Stimulated activated CD8-positive, alpha-beta memory T cell treated with anti-CD3 and anti-CD28 coated beads, Interleukin-7, amount 100 ng/mL, for 48 hours (primary cell): Measurements from ENCODE around the gene IL32.
"Not testable (repeated sequence)": the region's sequence is repeated elsewhere in the genome, so short reads cannot be mapped to it uniquely, and the experiment has no call there.

ENCODE experiments used
- DNase-seq, 2 donors: peaks; one replicate each; pipeline ENCODE4 v3.0.0-alpha.2; 2020; ENCODE audit warnings: low read depth in 1 of 2; ENCODE audit errors: extremely low read depth in 1 of 2

The IL32 gene

DNA sequence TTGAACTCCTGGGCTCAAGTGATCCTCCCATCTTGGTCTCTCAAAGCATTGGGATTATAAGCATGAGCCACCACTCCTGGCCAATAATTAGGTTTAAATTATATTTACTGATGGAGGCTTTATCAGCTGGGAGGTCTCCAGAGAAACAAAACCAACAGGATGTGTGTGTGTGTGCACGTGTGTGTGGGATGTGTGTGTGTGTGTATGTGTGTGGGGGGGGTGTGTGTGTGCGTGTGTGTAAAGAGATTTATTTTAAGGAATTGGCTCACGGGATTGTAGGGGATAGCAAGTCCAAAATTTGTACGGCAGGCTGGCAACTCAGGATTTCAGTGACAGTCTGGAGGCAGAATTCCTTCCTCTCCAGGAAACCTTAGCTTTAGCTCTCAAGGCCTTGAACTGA, 14.4 kb upstream of the IL32 start:
- no peak for DNase-seq

GRCh38 chr16:3051494-3051893, 13.9 kb upstream of the IL32 start:
- DNase-seq: no peak

- not testable (repeated sequence) for DNase-seq
Observed at GRCh38 chr16:3052571-3053329, 12.7 kb upstream of the IL32 start.

GRCh38 chr16:3053330-3053710, 12.1 kb upstream of the IL32 start:
- DNase-seq: not testable (repeated sequence)

- DNase-seq: no peak
Observed at GRCh38 chr16:3054965-3055733, 10.3 kb upstream of the IL32 start.

DNA sequence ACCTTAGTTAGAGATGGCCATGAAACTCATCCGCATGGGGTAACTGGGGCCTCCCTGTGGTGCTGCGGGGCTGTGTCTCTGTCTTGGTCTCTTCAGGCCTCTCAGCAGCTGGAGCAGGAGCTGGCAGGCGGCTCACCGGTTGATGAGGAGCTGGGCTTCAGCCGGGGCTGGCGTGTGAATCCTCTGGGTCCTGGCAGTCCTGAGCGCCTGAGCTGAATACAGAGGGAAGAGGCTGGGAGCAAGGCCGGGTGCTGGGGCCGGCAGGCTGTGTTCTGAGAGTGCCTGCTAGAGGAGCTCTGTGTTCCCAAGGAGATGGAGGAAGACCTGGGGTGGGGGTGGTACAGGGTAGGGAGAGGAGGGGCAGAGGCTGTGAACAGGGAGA, 9.7 kb upstream of the IL32 start:
- DNase-seq: not testable (repeated sequence)

DNA sequence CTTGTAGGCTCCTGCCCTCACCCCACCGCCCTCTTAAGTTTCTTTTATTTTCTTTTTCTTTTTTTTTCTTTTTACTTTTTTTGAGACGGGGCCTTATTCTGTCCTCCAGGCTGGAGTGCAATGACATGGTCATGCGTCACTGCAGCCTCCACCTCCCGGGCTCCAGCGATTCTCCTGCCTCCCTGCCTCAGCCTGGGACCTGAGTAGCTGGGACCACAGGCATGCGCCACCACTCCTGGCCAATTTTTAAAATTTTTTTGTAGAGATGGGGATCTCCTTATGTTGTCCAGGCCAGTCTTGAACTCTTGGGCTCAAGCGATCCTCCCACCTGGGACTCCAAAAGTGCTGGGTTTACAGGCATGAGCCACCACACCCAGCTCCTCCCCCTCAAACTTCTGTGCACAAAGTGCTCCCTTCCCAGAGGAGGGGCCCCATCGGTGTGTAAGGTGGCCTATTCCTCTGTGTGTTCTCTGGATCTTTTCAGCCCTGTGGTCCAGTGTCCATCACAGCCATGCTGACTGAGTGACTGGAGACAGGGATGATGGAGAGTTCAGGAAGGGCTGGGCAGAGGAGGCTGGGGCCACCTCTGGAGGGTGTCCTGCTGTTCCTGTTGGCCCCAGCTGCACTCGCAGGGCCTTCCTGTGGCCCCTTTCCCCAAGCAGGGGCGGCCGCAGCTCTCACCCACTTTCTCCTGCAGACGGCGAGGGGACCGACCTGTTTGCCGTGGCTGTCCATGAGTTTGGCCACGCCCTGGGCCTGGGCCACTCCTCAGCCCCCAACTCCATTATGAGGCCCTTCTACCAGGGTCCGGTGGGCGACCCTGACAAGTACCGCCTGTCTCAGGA, 8.9 kb upstream of the IL32 start:
- no peak for DNase-seq

GRCh38 chr16:3057181-3058138, 8.0 kb upstream of the IL32 start:
- no peak for DNase-seq

- DNase-seq: no peak
Observed at GRCh38 chr16:3058139-3059030, 7.1 kb upstream of the IL32 start.

DNA sequence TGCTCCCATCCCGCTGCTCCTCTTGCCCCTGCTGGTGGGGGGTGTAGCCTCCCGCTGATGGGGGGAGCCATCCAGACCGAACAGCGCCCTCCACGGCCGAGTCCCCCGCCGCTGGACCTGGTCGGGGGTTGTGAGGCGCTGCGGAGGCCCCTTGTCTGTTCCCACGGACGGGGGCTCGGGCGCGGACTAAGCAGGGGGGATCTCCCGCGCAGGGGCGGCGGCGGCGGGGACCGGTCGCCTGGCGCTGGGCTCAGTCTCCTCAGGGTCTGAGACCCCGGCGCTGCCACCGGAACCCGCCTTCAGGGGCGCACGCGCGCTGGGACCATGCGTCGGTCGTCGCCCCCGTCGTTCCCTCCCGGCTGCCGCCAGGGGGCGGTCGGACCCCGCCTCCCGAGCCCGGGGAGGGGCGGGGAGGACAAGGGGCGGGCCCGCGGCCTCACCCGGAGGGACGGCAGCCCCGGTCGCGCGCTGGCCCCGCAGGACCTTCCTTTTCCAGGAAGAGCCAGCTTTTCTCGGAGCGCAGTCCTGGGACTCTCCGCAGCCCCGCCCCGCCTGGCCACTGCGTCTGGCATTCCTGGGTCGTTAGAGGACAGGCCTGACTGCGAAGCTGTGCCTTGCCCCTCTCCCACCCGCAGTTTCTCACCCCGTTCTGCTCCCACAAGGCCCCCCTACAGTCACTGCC, 6.3 kb upstream of the IL32 start:
- DNase-seq: peak; percentile 77 to 82

GRCh38 chr16:3059723-3060242, 5.7 kb upstream of the IL32 start:
- no peak for DNase-seq

DNA sequence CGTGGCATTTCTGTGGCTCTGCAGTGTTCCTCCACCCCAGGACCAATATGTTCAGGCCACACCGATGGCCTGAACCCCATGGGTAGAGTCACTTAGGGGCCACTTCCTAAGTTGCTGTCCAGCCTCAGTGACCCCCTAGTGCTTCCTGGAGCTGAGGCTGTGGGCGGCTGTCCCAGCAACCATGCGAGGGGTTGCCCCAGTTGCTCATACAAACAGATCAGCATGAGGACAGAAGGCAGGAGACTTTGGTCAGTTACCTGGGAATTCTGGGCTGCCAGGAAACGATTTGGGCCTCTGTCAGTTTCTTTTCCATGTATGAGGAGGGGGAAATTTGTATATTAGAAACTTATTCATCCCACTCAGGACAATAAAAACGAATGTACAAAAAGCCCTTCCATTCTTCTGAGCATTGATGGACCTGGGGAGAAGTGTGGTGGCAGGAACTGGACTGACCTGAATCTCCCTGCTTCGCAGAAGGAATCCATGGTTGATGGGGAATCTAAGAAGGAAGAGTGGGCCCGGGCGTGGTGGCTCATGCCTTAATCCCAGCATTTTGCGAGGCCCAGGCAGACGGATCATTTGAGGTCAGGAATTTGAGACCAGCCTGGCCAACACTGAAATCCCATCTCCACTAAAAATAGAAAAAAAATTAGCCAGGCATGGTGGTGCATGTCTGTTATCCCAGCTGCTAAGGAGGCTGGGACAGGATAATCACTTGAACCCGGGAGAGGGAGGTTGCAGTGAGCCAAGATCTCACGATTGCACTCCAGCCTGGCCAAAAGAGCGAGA, 4.9 kb upstream of the IL32 start:
- no peak for DNase-seq

GRCh38 chr16:3062553-3062952, 2.9 kb upstream of the IL32 start:
- DNase-seq: no peak

DNA sequence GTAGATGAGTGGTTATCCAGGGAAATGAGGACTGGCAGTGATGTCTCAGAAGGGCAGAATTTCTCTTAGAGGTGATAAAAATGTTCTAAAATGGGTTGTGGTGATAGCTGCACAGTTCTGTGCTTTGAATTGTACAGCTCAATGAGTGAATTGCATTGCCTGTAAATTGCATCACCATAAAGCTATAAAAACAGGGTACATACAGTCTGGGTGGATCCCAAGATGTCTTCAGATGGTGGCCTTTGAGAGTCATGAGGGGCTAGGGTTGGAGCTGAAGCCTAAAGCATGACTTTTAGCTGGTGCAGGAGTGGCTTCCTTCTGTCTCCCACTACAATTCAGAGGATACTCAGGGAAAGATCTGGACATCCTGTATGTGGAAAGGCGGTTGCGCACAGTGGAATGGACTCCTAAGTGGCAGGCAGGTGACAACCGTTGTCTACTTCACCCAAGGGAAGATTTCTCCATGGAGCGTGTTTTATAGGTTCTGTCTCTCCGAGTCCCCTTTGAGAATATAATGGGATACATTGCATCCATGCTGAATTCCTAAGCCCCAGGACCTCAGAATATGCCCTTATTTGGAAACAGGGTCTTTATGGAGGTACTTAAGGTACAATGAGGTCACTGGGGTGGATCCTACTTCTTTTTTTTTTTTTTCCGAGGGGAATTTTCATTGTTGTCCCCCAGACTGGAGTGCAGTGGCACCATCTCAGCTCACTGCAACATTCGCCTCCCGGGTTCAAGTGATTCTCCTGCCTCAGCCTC, 1.6 kb upstream of the IL32 start:
- DNase-seq: no peak

GRCh38 chr16:3065742-3066439, 451 bp downstream of the IL32 start:
- no peak for DNase-seq

- DNase-seq: no peak
Observed at GRCh38 chr16:3066440-3066748, 954 bp downstream of the IL32 start.

GRCh38 chr16:3068487-3068886, 3.0 kb downstream of the IL32 start:
- DNase-seq: no peak
